GM18505 (cell line): ENCODE measurements around the gene SERPINB1.
"Not testable (repeated sequence)": the region's sequence is repeated elsewhere in the genome, so short reads cannot be mapped to it uniquely, and the experiment has no call there.

ENCODE experiments used
- ATAC-seq: cut with Tn5 transposase; IDR thresholded peaks from one replicate; pipeline ENCODE4 v1.9.1; 2021; ENCODE audit not compliant: unreplicated experiment
- POLR2A ChIP-seq: IDR thresholded peaks from 4 replicates; pipeline ENCODE4 v1.6.1; 2011; ENCODE audit warnings: borderline replicate concordance; ENCODE audit not compliant: insufficient read depth, insufficient read length; ENCODE audit errors: extremely low read depth

The SERPINB1 gene

DNA sequence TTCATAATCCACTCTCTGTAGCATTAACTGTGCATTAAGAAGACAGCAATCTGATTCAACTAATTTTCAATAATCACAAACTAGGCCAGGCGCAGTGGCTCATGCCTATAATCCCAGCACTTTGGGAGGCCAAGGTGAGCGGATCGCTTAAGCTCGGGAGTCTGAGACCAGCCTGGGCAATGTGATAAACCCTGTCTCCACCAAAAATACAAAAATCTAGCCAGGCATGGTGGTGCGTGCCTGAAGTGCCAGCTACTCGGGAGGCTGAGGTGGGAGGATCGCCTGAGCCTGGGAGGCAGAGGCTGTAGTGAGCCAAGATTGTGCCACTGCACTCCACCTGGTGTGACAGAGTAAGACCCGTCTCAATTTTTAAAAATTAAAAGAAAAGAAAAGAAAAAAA is 32.0 kb upstream of the SERPINB1 start:
- TF ChIP-seq POLR2A: no peak
- no peak for ATAC-seq

- ATAC-seq: no peak
- no peak for TF ChIP-seq POLR2A
These were observed 31.0 kb upstream of the SERPINB1 start for GRCh38 chr6:2872423-2873358.

DNA sequence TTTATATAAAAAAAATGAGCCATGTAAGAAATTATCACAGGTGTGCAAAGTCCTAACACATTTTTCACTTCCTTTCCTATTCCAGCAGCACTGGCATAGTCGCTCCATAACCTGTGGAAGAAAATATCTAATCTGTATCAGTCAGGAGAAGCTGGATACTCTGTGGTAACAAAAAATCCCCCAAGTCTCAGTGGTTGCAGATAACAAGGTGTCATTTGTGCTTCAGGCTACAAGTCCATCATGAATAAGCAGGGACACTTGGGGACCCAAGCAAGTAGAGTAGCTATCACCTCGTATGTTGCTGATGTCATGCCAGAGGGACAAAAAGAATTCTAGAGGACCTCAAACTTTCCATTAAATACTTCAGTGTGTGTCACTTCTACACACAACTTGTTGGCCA is 30.3 kb upstream of the SERPINB1 start:
- no peak for TF ChIP-seq POLR2A
- no peak for ATAC-seq

DNA sequence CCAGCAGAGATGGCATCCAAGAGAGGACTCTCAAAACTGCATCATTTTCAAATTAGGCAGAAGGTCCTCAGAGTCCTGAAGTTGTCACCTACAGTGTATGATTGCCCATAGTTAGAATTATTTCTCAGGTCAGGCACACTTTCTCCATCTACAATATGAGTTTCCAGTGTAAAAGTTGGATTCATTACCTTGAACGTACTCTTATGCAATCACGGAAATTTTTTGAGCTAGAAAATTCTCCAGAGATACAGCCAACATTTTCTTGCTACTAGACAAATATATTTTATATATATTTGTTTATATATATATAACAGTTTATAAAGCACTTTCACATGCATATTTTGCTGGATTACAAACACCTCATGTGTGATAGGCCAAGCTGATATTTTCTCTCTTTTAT is 29.4 kb upstream of the SERPINB1 start:
- no peak for ATAC-seq
- no peak for TF ChIP-seq POLR2A

DNA sequence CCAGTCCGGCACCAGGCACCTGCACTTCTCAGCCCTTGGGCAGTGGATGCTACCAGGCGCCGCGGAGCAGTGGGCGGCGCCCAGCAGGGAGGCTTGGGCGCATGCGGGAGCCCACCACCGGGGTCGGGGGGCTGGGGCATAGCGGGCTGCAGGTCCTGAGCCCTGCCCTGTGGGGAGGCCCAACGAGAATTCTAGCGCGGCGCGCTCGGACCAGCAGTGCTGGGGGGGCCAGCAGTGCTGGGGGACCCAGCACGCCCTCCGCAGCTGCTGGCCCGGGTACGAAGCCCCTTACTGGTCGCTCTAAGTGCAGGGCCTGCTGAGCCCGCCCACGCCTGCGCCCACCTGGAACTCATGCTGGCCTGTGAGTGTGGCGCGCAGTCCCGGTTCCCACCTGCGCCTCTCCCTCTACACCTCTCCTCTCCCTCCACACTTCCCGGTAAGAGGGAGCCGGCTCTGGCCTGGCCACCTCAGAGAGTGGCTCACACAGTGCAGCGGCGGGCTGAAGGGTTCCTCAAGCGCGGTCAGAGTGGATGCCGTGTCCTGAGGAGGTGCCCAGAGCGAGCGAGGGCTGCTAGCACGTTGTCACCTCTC is 28.5 kb upstream of the SERPINB1 start:
- no peak for TF ChIP-seq POLR2A
- no peak for ATAC-seq

GRCh38 chr6:2868637-2869036 is 27.0 kb upstream of the SERPINB1 start:
- TF ChIP-seq POLR2A: no peak
- no peak for ATAC-seq

- TF ChIP-seq POLR2A: no peak
- no peak for ATAC-seq
These were observed 24.6 kb upstream of the SERPINB1 start for GRCh38 chr6:2866171-2866846.

DNA sequence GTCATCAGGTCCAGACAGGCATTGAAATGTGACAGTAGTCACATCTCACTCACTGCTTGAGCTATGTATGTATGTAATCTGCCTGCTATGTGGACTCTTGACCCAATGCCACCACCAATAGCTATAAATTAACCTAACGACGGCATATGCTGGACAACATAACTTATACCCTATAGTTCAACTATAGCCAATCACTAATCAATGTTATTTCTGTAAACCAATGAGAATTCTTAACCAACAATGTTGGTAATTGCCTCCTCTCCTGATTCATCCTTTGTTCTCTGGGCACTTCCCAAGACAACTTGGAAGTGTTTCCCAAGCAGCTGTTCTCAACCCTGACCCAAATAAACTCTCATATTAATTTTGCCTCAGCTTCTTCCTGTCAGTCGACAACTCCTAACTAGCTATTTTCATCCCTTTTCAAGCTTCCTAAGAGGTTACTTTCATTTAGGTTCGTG is 24.1 kb upstream of the SERPINB1 start:
- ATAC-seq: no peak
- TF ChIP-seq POLR2A: no peak

DNA sequence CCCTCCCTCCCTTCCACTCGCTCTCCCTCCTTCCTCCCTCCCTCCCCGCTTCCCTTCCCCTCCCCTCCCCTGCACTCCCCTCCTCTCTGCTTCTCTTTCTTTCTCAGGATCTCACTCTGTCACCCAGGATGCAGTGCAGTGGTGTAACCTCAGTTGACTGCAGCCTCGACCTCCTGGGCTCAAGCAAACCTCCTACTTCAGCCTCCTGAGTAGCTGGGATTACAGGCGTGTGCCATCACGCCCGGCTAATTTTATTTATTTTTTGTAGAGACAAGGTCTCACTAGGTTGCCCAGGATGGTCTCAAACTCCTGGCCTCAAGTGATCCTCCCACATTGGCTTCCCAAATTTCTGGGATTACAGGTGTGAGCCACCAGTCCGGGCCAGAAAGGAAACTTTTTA is 23.6 kb upstream of the SERPINB1 start:
- no peak for ATAC-seq
- no peak for TF ChIP-seq POLR2A

DNA sequence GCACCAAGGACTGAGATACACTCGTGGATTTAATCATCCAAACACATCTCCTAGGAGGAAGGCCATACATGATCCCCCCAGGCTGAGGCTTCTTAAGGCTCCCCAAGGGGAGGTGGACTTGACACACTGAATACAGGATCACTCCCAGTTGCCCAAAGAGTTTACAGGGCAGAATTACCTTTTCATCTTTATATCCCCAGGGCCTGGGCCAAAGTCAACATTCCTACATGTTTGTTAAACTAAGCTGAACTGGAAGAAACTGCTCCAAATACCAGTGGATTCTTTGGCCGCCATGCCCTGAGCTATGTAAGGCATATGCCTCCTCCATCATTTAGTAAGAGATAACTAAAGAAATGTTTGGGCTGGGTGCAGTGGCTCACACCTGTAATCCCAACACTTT is 22.2 kb upstream of the SERPINB1 start:
- ATAC-seq: no peak
- no peak for TF ChIP-seq POLR2A

DNA sequence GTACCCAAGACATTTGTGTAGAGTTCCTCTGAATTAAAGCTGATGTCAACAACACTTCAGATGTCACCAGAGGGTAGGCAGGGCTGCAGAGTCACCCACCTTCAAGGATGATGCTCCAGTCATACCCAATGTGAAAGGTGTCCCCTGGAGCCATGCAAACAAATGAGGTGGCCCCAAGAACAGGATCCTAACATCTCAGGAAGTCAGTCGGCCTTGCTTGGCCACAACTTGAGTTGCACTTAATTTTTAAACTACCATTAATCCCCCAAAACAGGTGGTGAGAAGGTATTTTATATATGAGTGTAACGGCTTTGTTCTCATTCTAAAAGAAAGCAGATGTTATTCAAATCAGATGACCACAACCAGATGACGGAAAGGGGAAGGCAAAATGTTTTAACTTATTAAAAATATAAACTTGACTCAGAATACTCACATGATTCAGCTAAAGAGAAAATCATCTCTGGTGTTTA is 21.1 kb upstream of the SERPINB1 start:
- TF ChIP-seq POLR2A: peak; percentile 30
- peak; percentile 60 for ATAC-seq

- no peak for ATAC-seq
- TF ChIP-seq POLR2A: peak; percentile 10
These were observed 20.1 kb upstream of the SERPINB1 start for GRCh38 chr6:2861822-2862164.

DNA sequence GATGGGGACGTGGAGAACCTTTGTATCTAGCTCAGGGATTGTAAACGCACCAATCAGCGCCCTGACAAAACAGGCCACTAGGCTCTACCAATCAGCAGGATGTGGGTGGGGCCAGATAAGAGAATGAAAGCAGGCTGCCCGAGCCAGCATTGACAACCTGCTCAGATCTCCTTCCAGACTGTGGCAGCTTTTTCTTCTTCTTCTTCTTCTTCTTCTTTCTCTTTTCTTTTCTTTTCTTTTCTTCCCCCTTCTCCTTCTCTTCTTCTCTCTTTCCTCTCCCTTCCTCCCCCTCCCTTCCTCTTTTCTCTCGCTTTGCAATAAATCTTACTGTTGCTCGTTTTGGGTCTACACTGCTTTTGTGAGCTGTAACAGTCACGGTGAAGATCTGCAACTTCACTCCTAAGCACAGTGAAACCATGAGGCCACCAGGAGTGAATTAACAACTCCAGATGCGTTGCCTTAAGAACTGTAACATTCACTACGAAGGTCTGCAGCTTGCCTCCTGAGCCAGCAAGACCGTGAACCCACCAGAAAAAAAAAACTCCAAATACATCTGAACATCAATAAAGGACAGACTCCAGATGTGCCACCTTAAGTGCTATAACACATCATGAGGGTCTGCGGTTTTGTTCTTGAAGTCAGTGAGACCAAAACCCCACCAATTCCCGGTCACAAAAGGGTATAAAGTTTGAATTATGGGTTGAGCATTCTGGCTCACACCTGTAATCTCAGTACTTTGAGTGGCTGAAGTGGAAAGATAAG is 19.6 kb upstream of the SERPINB1 start:
- TF ChIP-seq POLR2A: no peak
- no peak for ATAC-seq

DNA sequence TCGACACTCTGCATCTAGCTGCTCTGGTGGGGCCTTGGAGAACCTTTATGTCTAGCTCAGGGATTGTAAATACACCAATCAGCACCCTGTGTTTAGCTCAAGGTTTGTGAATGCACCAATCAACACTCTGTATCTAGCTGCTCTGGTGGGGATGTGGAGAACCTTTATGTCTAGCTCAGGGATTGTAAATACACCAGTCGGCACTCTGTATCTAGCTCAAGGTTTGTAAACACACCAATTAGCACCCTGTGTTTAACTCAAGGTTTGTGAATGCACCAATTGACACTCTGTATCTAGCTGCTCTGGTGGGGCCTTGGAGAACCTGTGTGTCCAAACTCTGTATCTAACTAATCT is 19.0 kb upstream of the SERPINB1 start:
- not testable (repeated sequence) for ATAC-seq

- ATAC-seq: not testable (repeated sequence)
These were observed 18.4 kb upstream of the SERPINB1 start for GRCh38 chr6:2859798-2860705.
